PC-9 (cell line): ENCODE measurements around the gene LRRC8C.

Experiments
- CTCF ChIP-seq: fragments of 200-600 bp; sonication (generic); conservative IDR thresholded peaks from 2 replicates; pipeline ENCODE4 v1.6.1; 2017; ENCODE audit warnings: mixed run types, antibody characterized with exemption, mild to moderate bottlenecking, moderate library complexity
- EZH2 ChIP-seq: fragments of 200-600 bp; sonication (generic); IDR thresholded peaks from 2 replicates; pipeline ENCODE4 v1.8.0; 2017; ENCODE audit warnings: antibody characterized with exemption, low read depth

GRCh38 chr1:89715677-89716076, 82.8 kb downstream of the LRRC8C start:
- TF ChIP-seq EZH2 = no peak
- TF ChIP-seq CTCF = no peak
